G401 (cell line): ENCODE results near the gene JAG1. TPM values are rescaled to one million over a fixed set of nuclear protein-coding genes. Genes with fewer than 3 reads are reported as not detected.
A peak's percentile ranks its signal among the peaks of the same experiment; 100 is the strongest.

Experiments
- DNase-seq: peaks from one replicate; pipeline ENCODE4 v3.0.0-alpha.2; 2015; ENCODE audit warnings: low spot score
- in situ Hi-C: cut with HindIII; loops from 2 replicates; pipeline ENCODE4 v1.10.0; 2016; ENCODE audit warnings: low sequenced_read_pairs, mixed read lengths
- total RNA-seq: library from RNA; depleted of rRNA; stranded (reverse); fragments of >200 nt; shearing (Covaris generic); gene quantifications from 2 replicates; pipeline ENCODE4 v1.2.3, GENCODE V29; 2014

Gene JAG1
- total RNA-seq, 1 experiment from 2014 or later = not detected

- DNase-seq = peak; percentile 14
- in situ Hi-C loops = no loop called here
Observed at GRCh38 chr20:10671221-10671918, 2.4 kb downstream of the JAG1 start.

- in situ Hi-C loops = no loop called here
- DNase-seq = no peak
Observed at GRCh38 chr20:10670501-10671220, 3.1 kb downstream of the JAG1 start.

GRCh38 chr20:10669843-10670446, 3.9 kb downstream of the JAG1 start:
- in situ Hi-C loops = no loop called here
- no peak for DNase-seq

GRCh38 chr20:10668677-10669368, 5.0 kb downstream of the JAG1 start:
- in situ Hi-C loops = no loop called here
- DNase-seq = no peak

- DNase-seq = no peak
- in situ Hi-C loops = no loop called here
Observed at GRCh38 chr20:10667560-10668167, 6.1 kb downstream of the JAG1 start.

GRCh38 chr20:10667077-10667401, 6.8 kb downstream of the JAG1 start:
- in situ Hi-C loops = no loop called here
- DNase-seq = peak; percentile 66

GRCh38 chr20:10666221-10667076, 7.3 kb downstream of the JAG1 start:
- no peak for DNase-seq
- in situ Hi-C loops = no loop called here

- DNase-seq = no peak
- in situ Hi-C loops = no loop called here
Observed at GRCh38 chr20:10665791-10666190, 8.0 kb downstream of the JAG1 start.

- in situ Hi-C loops = no loop called here
- DNase-seq = no peak
Observed at GRCh38 chr20:10665027-10665561, 8.7 kb downstream of the JAG1 start.

GRCh38 chr20:10663756-10664155, 10.0 kb downstream of the JAG1 start:
- in situ Hi-C loops = no loop called here
- DNase-seq = no peak

- no peak for DNase-seq
- in situ Hi-C loops = no loop called here
Observed at GRCh38 chr20:10662661-10663458, 10.9 kb downstream of the JAG1 start.

- DNase-seq = no peak
- in situ Hi-C loops = no loop called here
Observed at GRCh38 chr20:10662151-10662550, 11.6 kb downstream of the JAG1 start.

- no peak for DNase-seq
- in situ Hi-C loops = no loop called here
Observed at GRCh38 chr20:10661261-10661660, 12.5 kb downstream of the JAG1 start.

GRCh38 chr20:10660661-10661060, 13.1 kb downstream of the JAG1 start:
- in situ Hi-C loops = no loop called here
- DNase-seq = no peak

- in situ Hi-C loops = no loop called here
- no peak for DNase-seq
Observed at GRCh38 chr20:10659651-10660601, 13.9 kb downstream of the JAG1 start.

- in situ Hi-C loops = no loop called here
- DNase-seq = no peak
Observed at GRCh38 chr20:10658876-10659632, 14.7 kb downstream of the JAG1 start.
